ENCODE measurements around the gene SLC9A9. TPM values are rescaled to one million over a fixed set of nuclear protein-coding genes. Genes with fewer than 3 reads are reported as not detected.

SLC9A9 gene
- total and polyA plus RNA-seq, 10 donors, result 10.8 to 58.2 (median 44.7) TPM

- H3K9me3 ChIP-seq, result no peaks in the 10 kb centered on the region
- H3K36me3 ChIP-seq, result peaks cover 0 to 17% (median 0%) of the 10 kb centered on the region in 6 donors
- no peak for DNase-seq
- H3K4me3 ChIP-seq, result no peak overlapping the region
- TF ChIP-seq POLR2A (IDR thresholded peaks at IDR 0.05) (no peak), CTCF (IDR thresholded peaks at IDR 0.05 in 8 of 11, conservative IDR thresholded peaks at IDR 0.05 in 3 of 11) (no peak), POLR2AphosphoS5 (IDR thresholded peaks at IDR 0.05) (no peak)
- no peaks in the 10 kb centered on the region for H3K4me1 ChIP-seq
- H3K27ac ChIP-seq, result no peak overlapping the region
- intact Hi-C loops (cut with DNase I; ENCODE audit: low total_unique reads), result no loop called here
- 95 to 98% (median 98%) methylated on average over 3 of the region's 3 CpGs for WGBS, 5 donors
- H3K27me3 ChIP-seq (replicated peaks in 1 of 7), result no peaks in the 10 kb centered on the region
Observed at GRCh38 chr3:143497382-143497781, 350.9 kb downstream of the SLC9A9 start.

- 68 to 86% (median 76%) methylated on average over 1 of the region's 1 CpG for WGBS, 5 donors
- intact Hi-C loops (cut with DNase I; ENCODE audit: low total_unique reads), result no loop called here
- no peak for TF ChIP-seq POLR2AphosphoS5 (IDR thresholded peaks at IDR 0.05)
- no peak for TF ChIP-seq CTCF (IDR thresholded peaks at IDR 0.05 in 8 of 11, conservative IDR thresholded peaks at IDR 0.05 in 3 of 11)
- TF ChIP-seq POLR2A (IDR thresholded peaks at IDR 0.05), result no peak
- Histone ChIP-seq H3K9me3 (no peaks in the 10 kb centered on the region), H3K27me3 (replicated peaks in 1 of 7) (no peaks in the 10 kb centered on the region), H3K4me1 (no peaks in the 10 kb centered on the region), H3K27ac (no peak overlapping the region), H3K36me3 (peaks cover 0 to 19% (median 0%) of the 10 kb centered on the region in 6 donors), H3K4me3 (no peak overlapping the region)
- no peak for DNase-seq
Observed at GRCh38 chr3:143496191-143496590, 352.1 kb downstream of the SLC9A9 start.

GRCh38 chr3:143495527-143495926, 352.7 kb downstream of the SLC9A9 start:
- H3K9me3 ChIP-seq, result no peaks in the 10 kb centered on the region
- 81 to 91% (median 87%) methylated on average over 2 of the region's 2 CpGs for WGBS, 5 donors
- no peaks in the 10 kb centered on the region for H3K4me1 ChIP-seq
- no peak for DNase-seq
- H3K4me3 ChIP-seq, result no peak overlapping the region
- H3K36me3 ChIP-seq, result peaks cover 0 to 19% (median 0%) of the 10 kb centered on the region in 6 donors
- TF ChIP-seq POLR2AphosphoS5 (IDR thresholded peaks at IDR 0.05) (no peak), CTCF (IDR thresholded peaks at IDR 0.05 in 8 of 11, conservative IDR thresholded peaks at IDR 0.05 in 3 of 11) (no peak)
- intact Hi-C loops (cut with DNase I; ENCODE audit: low total_unique reads), result no loop called here
- H3K27ac ChIP-seq, result no peak overlapping the region
- H3K27me3 ChIP-seq (replicated peaks in 1 of 7), result no peaks in the 10 kb centered on the region

GRCh38 chr3:143486611-143487010, 361.7 kb downstream of the SLC9A9 start:
- DNase-seq, result no peak
- no peak overlapping the region for H3K27ac ChIP-seq
- H3K9me3 ChIP-seq, result no peaks in the 10 kb centered on the region
- intact Hi-C loops (cut with DNase I; ENCODE audit: low total_unique reads), result no loop called here
- H3K4me1 ChIP-seq, result peaks cover 0 to 10% (median 0%) of the 10 kb centered on the region in 6 donors
- no peak for TF ChIP-seq POLR2A (IDR thresholded peaks at IDR 0.05)
- TF ChIP-seq POLR2AphosphoS5 (IDR thresholded peaks at IDR 0.05), result no peak
- TF ChIP-seq CTCF (IDR thresholded peaks at IDR 0.05 in 8 of 11, conservative IDR thresholded peaks at IDR 0.05 in 3 of 11), result no peak
- H3K4me3 ChIP-seq, result no peak overlapping the region
- H3K27me3 ChIP-seq (replicated peaks in 1 of 7), result no peaks in the 10 kb centered on the region
- peaks cover 0 to 8% (median 0%) of the 10 kb centered on the region in 6 donors for H3K36me3 ChIP-seq
